Immature natural killer cell (primary cell): ENCODE results near the gene ELL. TPM values are rescaled to one million over a fixed set of nuclear protein-coding genes. Genes with fewer than 3 reads are reported as not detected.

Experiments used
- DNase-seq, 3 donors: peaks; one replicate each; pipeline ENCODE4 v3.0.0; 2022; ENCODE audit warnings: mixed read lengths in 1 of 3
- H3K27ac Mint-ChIP-seq, 6 donors: one replicate each; pipeline ENCODE4 v1.8.0; 2020; ENCODE audit warnings: mixed read lengths in 6 of 6, mild to moderate bottlenecking in 5 of 6, inconsistent platforms in 4 of 6, moderate library complexity in 3 of 6
- H3K27me3 Mint-ChIP-seq, 3 donors: one replicate each; pipeline ENCODE4 v1.8.0; 2020 to 2021; ENCODE audit warnings: low read depth in 3 of 3, mild to moderate bottlenecking in 3 of 3, mixed read lengths in 3 of 3, moderate library complexity in 3 of 3, inconsistent platforms in 1 of 3
- H3K36me3 Mint-ChIP-seq, 3 donors: one replicate each; pipeline ENCODE4 v1.8.0; 2020; ENCODE audit warnings: mixed read lengths in 3 of 3, inconsistent platforms in 2 of 3, mild to moderate bottlenecking in 2 of 3
- H3K4me1 Mint-ChIP-seq, 2 donors: one replicate each; pipeline ENCODE4 v1.8.0; 2020; ENCODE audit warnings: inconsistent platforms in 2 of 2, mild to moderate bottlenecking in 2 of 2, mixed read lengths in 2 of 2, moderate library complexity in 1 of 2
- H3K4me3 Mint-ChIP-seq, 5 donors: one replicate each; pipeline ENCODE4 v1.8.0; 2020; ENCODE audit warnings: mild to moderate bottlenecking in 5 of 5, mixed read lengths in 5 of 5, inconsistent platforms in 3 of 5, moderate library complexity in 3 of 5
- H3K9me3 Mint-ChIP-seq, 6 donors: one replicate each; pipeline ENCODE4 v1.8.0; 2020; ENCODE audit warnings: mild to moderate bottlenecking in 6 of 6, mixed read lengths in 6 of 6, inconsistent platforms in 4 of 6, moderate library complexity in 3 of 6
- polyA plus RNA-seq, 3 donors: library from polyadenylated mRNA; unstranded; fragments of 300-500 nt; fragmentation: Illumina TruSeq; gene quantifications; one replicate each; pipeline ENCODE4 v1.2.3, GENCODE V29; 2021

Gene ELL
- polyA plus RNA-seq, 3 donors from 2014 or later: 9.1 to 21.1 (median 11.1) TPM

DNA sequence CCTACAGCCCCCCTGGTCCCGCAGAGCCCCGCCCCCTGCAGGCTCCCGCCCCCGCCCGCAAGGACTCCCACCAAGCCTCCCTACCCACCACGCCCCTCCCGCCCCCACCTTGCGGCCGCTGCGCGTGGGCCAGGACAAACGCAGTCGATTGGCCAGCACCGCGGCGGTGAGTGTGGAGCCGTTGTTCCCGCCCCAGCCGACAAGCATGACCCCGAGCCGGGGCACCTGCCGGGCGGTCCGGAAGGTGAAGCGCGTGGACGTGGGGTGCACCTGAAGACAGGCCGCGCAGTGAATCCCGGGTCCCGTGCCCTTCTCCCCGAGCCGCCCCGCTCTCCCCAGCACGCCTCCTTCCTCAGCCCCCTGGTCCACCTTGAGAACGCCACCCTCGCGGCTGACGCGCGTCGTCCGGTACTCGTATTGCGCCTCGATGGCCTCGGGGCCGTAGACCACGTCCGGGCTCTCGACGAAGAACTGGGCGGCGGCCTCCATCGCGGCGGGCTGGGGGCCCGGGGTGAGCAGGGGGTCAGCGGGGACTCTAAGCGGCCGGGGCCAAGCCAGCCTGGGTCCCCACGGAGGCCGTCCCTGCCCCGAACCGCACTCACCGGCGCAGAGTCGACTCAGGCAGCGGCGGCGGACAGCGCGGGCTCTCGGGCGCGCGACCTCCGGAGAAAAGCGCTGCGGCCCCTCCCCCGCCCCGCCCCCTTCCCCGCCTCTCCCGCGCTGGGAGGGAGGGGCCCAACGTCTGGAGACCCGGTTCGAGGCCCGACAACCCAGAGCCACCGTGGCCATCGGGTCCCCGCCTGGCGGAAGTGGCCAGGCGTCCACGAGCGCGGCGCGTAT, 84.2 kb downstream of the ELL start, which contains the start of gene ISYNA1:
Gene ISYNA1, minus strand, starts transcription at position 643 of the 840 bp plus-strand sequence. Its CDS starts 154 bp downstream, at position 489.
- Mint-ChIP-seq H3K27ac (peak within 1 kb of the TSS in 5 of 6 donors; percentile 55 to 74 (median 66)), H3K4me1 (peaks cover 33 to 44% of the 10 kb centered on the region in 2 donors), H3K4me3 (peak within 1 kb of the TSS; percentile 75 to 85 (median 82)), H3K27me3 (peaks cover 17 to 35% (median 26%) of the 10 kb centered on the region in 3 donors), H3K9me3 (peaks cover 0 to 6% (median 5%) of the 10 kb centered on the region in 6 donors), H3K36me3 (peaks cover 4 to 5% (median 4%) of the 10 kb centered on the region in 3 donors)
- peak; percentile 43 to 49 (median 45) for DNase-seq

DNA sequence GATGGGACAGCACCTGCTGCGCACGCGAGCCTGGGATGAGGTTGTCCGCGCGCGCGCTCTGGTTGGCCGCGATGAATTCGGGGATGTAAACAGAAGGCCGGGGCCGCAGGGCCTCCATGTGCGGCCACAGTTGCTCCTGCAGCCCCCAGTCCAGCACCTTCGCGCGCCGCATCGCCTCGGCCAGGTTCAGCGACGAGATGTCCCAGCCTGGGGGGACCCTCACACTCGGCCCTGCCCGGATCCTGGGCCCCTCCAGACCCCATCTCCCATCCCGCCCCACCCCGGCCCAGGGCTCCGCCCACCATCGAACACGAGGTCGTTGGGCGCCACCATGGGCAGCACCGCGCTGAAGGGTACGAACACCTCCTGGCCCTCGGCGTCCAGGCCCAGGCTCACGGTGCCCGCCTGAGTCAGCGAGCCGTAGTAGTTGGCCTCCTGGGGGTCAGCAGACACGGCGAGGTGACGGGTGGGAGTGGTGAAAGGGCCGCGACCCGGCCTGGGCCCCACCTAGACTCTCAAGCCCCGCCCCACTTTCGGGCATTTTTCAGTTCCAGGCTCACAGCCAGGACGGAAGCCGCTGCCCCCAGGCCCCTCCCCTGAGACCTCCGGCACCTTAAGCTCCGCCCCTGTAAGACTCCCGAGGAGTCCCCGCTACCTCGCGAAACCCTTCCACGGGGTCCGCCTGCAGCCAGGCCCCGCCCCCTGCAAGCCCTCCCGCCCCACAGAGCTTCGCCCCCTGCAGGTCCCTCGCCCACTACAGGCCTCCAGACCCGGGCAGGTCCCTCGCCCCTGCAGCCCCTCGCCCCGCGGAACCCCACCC, 85.0 kb downstream of the ELL start:
- peaks cover 25 to 43% of the 10 kb centered on the region in 2 donors for H3K4me1 Mint-ChIP-seq
- peak overlapping the region; percentile 75 to 85 (median 82) for H3K4me3 Mint-ChIP-seq
- peak; percentile 73 to 81 (median 78) for DNase-seq
- peaks cover 10 to 28% (median 18%) of the 10 kb centered on the region in 3 donors for H3K27me3 Mint-ChIP-seq
- H3K27ac Mint-ChIP-seq: peak overlapping the region in 5 of 6 donors; percentile 23 to 74 (median 64)
- peaks cover 0 to 2% (median 0%) of the 10 kb centered on the region in 6 donors for H3K9me3 Mint-ChIP-seq
- H3K36me3 Mint-ChIP-seq: no peaks in the 10 kb centered on the region

DNA sequence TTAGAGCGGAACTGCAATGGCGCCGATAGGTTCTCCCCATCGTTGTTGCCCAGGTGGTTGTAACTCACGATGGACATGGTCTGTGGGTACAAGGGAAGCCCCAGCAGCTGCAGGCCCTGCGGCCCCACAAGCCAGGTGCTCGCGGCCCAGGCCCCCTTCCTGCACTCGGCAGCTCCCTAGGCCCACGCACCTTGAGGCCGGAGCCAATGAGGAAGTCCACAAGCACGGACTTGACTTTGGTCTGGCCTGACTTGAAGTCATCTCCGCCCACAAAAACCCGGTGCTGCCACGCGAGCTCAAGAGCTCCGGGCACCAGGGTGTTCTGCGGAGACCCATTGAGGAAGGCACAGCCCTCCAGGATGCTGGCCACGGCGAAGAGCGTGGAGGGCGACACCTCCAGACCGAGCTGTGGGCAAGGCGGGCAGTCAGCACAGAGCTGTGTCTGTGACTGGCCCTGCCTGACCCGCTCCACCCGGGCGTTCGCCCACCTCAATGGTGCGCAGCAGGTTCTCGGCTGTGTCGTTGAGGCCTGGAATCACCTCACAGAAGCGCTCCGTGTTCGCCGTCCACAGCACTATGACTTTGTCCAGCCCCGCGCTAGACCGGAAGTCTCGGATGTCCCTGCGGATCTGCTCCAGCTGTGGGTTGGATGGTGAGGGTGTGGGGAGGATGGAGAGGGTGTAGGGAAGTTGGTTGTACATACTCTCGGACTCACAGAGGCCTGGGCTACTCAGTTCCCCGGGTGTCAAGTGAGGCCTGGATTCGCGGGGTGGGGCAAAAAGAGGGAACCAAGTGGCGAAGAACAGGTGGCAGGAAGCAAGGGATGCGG, 85.8 kb downstream of the ELL start:
- H3K4me1 Mint-ChIP-seq: peaks cover 17 to 36% of the 10 kb centered on the region in 2 donors
- peaks cover 4 to 20% (median 14%) of the 10 kb centered on the region in 3 donors for H3K27me3 Mint-ChIP-seq
- H3K4me3 Mint-ChIP-seq: peak overlapping the region; percentile 63 to 74 (median 70)
- no peaks in the 10 kb centered on the region for H3K9me3 Mint-ChIP-seq
- H3K27ac Mint-ChIP-seq: peak overlapping the region in 2 of 6 donors; percentile 23 to 31
- DNase-seq: no peak
- H3K36me3 Mint-ChIP-seq: no peaks in the 10 kb centered on the region

DNA sequence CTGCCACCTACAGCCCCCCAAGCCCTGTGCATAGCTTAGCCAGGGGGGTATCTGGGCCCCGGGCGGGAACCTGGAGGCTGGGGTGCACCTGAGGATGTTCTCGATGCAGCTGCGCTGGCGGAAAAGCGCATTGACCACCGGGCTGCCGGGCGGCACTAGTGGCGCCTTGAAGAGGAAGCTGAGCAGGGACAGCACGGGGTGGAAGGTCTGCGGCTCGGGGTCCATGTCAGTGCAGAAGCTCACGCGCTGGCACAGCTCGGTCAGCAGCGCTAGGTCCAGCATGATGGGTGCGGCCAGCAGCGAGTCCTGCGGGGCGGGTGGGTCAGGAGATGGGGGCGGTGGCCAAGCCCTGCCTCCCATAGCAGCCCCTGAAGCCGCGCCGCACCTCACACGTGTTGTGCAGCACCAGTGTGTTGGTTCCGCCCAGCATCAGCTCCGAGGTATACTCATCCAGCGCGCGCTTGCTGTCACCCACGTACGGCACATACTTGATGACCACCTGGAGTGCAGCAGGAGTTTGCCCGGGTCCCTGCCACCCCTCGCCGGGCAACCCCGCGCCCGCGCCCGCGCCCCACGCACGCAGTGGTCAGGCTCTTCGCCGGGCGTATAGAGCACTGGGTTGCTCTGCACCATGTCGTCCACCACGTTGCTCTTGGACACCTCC, 86.6 kb downstream of the ELL start:
- Mint-ChIP-seq H3K36me3 (no peaks in the 10 kb centered on the region), H3K4me1 (peaks cover 13 to 35% of the 10 kb centered on the region in 2 donors), H3K27ac (no peak overlapping the region), H3K4me3 (peak overlapping the region in 2 of 5 donors; percentile 18 to 65), H3K27me3 (peaks cover 4 to 14% (median 7%) of the 10 kb centered on the region in 3 donors), H3K9me3 (no peaks in the 10 kb centered on the region)
- no peak for DNase-seq

DNA sequence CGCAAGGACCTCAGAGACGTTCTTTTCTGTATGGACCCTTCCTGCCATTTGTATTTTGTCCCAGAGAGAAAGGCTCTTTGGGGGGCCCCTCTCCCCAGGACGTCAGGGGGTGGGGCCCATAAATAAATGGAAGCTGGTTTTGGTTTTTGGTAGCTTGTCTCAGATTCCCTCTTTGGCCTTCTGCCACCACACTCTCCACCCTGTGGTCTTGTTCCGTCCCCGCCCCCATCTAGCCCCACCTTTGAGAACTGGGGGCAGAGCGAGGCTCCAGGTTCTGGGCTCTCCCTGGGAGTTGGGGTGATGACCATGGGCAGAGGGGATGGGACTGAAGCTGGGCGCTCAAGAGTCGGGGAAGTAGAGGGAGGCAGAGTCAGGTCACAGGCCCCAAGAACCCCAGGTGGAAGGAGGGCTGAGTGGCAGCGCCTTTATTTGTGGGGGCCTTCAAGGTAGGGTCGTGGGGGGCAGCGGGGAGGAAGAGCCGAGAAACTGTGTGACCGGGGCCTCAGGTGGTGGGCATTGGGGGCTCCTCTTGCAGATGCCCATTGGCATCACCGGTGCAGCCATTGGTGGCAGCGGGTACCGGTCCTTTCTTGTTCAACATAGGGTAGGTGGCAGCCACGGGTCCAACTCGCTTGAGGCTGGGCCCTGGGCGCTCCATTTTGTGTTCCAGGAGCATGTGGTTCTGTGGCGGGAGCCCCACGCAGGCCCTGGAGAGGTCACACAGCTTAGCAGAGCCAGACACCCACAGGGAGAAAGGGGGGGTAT, 87.3 kb downstream of the ELL start:
- peak overlapping the region in 4 of 5 donors; percentile 35 to 53 (median 46) for H3K4me3 Mint-ChIP-seq
- H3K4me1 Mint-ChIP-seq: peaks cover 17 to 39% of the 10 kb centered on the region in 2 donors
- H3K27me3 Mint-ChIP-seq: peaks cover 3 to 16% (median 5%) of the 10 kb centered on the region in 3 donors
- no peaks in the 10 kb centered on the region for H3K9me3 Mint-ChIP-seq
- no peaks in the 10 kb centered on the region for H3K36me3 Mint-ChIP-seq
- DNase-seq: no peak
- peak overlapping the region in 2 of 6 donors; percentile 70 to 71 for H3K27ac Mint-ChIP-seq

DNA sequence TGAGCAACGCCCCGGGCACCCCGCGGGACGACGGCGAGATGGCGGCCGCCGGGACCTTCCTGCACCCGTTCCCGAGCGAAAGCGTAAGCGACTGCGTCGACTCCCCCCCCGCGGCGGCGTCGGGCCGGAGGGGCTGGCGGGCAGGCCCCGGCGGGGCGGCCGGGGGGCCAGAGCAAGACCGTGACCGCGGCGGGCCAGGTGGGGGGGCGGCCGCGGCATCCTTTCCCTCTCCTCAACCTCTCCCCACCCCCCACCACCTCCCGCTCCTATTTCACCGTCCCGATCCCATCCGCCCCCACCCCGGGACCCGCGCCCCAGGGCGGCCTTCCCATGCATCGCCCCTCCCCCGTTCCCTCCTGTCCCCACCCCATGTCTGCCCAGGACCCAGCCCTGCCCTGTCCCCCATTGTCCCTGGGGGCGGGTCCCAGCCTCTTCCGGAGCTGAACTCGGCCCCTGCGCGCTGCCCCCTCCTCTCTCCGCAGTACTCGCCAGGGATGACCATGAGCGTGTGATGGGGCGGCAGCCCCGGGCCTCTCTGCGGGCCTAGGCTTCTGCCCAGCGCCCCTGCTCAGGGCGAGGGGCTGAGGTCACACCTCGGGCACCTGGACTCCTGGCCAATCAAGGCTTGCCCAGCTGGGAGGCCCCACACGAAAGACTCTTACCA, 88.0 kb downstream of the ELL start:
- H3K9me3 Mint-ChIP-seq: no peaks in the 10 kb centered on the region
- H3K27ac Mint-ChIP-seq: no peak overlapping the region
- DNase-seq: no peak
- H3K36me3 Mint-ChIP-seq: no peaks in the 10 kb centered on the region
- H3K4me3 Mint-ChIP-seq: peak overlapping the region in 3 of 5 donors; percentile 40 to 53 (median 53)
- peaks cover 17 to 36% of the 10 kb centered on the region in 2 donors for H3K4me1 Mint-ChIP-seq
- H3K27me3 Mint-ChIP-seq: peaks cover 3 to 17% (median 6%) of the 10 kb centered on the region in 3 donors

DNA sequence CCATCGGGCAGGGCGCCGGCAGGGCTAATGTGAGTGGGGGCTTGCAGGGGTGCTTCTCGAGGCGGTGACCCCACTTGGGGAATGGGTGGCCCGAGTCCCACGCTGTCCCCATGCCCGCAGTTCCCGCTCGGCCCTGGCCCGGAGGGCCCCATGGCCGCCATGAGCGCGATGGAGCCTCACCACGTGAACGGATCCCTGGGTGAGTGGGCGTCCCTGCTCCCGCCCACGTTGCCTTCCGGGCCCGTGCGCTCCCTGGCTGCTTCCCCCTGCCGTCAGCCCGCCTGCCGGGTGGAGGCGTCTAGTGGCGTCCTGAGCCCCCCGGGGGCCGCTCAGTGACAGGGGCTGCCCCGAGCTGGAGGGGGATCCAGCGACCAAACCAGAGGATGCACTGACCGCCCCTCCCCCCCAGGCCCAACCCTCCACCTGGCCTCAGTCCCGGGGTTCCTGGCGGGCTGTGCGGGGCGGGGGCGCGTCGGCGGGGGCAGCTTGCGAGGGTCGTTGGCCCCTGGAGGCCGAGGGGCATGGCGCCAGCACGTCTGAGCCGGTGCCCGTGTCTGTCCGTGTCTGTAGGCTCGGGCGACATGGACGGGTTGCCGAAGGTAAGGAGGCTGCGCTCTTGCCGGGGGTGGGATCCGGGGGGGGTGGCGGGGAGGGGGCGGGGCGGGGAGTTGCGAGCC, 88.7 kb downstream of the ELL start:
- DNase-seq: no peak
- H3K9me3 Mint-ChIP-seq: no peaks in the 10 kb centered on the region
- H3K4me1 Mint-ChIP-seq: peaks cover 17 to 38% of the 10 kb centered on the region in 2 donors
- H3K27ac Mint-ChIP-seq: no peak overlapping the region
- H3K36me3 Mint-ChIP-seq: no peaks in the 10 kb centered on the region
- peak overlapping the region; percentile 27 to 48 (median 30) for H3K4me3 Mint-ChIP-seq
- peaks cover 3 to 20% (median 6%) of the 10 kb centered on the region in 3 donors for H3K27me3 Mint-ChIP-seq

DNA sequence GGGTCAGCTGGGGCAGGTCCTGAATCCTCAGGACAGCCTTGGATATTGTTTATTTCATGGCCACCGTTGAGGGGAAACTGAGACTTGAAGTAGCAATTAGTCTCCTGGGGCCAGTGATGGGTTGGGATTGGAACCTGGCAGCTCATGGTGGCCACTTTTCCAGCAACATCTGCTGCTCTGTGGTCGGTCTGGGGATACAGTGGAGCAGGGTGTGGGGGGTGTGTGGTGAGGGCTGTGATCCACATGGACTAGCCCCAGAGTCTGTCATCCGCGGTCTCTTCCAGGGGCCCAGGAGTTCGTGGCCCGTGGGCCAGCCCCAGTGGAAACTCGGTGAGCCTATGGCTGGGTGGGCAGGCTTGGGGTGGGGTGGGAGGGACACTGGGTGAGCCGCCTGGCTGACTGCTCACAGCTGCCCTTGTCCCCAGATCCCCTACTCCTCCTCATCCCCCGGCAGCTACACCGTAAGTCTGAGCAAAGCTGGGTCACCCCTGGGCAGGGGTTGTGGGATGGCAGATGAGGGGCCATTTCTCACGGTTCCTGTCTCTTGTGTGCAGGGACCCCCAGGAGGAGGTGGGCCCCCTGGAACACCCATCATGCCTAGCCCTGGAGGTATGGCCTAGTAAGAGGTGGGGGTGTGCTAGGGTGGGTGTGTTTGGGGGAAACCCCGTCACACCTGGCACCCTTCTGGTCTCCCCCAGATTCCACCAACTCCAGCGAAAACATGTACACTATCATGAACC, 89.4 kb downstream of the ELL start:
- no peak overlapping the region for H3K27ac Mint-ChIP-seq
- DNase-seq: no peak
- H3K36me3 Mint-ChIP-seq: no peaks in the 10 kb centered on the region
- no peaks in the 10 kb centered on the region for H3K9me3 Mint-ChIP-seq
- H3K4me3 Mint-ChIP-seq: peak overlapping the region; percentile 27 to 51 (median 30)
- peaks cover 17 to 38% of the 10 kb centered on the region in 2 donors for H3K4me1 Mint-ChIP-seq
- H3K27me3 Mint-ChIP-seq: peaks cover 3 to 21% (median 4%) of the 10 kb centered on the region in 3 donors

DNA sequence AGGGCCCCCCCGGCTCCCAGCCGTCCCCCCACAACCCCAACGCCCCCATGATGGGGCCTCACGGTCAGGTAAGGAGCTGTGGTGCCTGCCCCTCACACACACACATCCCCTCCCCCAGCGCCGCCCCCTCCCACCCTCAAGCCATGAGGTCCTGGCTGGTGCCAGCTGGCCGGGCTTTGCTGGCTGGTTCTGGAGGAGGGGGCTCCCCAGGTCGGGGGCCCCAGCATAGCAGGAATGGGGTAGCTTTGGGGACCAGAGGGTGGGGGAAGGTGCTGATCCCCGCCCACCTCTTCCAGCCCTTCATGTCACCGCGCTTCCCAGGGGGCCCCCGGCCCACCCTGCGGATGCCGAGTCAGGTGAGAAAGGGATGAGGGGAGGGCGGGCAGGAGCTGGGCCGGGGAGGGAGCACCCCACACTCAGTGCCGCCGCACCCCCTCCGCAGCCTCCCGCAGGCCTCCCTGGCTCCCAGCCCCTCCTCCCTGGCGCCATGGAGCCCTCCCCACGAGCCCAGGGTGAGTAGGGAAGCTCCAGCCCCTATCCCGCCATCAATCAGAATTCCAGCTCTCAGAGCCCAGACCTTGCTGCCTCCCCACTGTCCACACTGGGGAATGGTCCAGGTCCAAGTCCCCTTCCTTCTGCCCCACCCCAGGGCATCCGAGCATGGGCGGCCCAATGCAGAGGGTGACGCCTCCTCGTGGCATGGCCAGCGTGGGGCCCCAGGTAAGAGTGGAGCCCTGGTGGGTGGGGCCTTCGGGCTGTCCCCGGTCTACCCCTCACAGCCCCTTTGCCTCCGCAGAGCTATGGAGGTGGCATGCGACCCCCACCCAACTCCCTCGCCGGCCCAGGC, 90.3 kb downstream of the ELL start:
- H3K4me1 Mint-ChIP-seq: peaks cover 17 to 35% of the 10 kb centered on the region in 2 donors
- H3K27me3 Mint-ChIP-seq: peaks cover 0 to 19% (median 4%) of the 10 kb centered on the region in 3 donors

More for the DNA sequence above, 90.3 kb downstream of the ELL start:
- Mint-ChIP-seq H3K36me3 (no peaks in the 10 kb centered on the region), H3K4me3 (peak overlapping the region in 1 of 5 donors; percentile 51), H3K27ac (no peak overlapping the region), H3K9me3 (no peaks in the 10 kb centered on the region)
- DNase-seq: no peak
